GM19193 (cell line): Measurements from ENCODE around the gene PMEL.

Experiments
- POLR2A ChIP-seq: IDR thresholded peaks from 4 replicates; pipeline ENCODE4 v1.6.1; 2011; ENCODE audit not compliant: insufficient read depth, insufficient read length; ENCODE audit errors: extremely low read depth

Gene PMEL

DNA sequence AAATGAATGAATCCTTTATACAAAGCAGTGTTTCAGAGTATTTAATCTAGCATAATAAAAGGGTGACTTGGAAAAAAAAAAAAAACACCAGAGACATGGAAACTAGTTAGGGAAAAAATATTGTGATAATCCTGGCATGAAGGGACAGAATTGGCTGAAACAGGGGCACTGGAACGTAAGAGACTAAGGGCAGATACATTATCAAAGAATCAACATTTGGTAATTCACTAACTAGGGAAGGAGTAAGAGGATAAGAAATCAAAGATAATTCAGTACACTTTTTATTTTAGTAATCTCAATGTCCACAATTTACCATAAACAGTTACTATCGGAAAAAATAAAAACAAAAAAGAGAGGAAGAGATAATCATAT is 56.3 kb downstream of the PMEL start:
- TF ChIP-seq POLR2A, result no peak

DNA sequence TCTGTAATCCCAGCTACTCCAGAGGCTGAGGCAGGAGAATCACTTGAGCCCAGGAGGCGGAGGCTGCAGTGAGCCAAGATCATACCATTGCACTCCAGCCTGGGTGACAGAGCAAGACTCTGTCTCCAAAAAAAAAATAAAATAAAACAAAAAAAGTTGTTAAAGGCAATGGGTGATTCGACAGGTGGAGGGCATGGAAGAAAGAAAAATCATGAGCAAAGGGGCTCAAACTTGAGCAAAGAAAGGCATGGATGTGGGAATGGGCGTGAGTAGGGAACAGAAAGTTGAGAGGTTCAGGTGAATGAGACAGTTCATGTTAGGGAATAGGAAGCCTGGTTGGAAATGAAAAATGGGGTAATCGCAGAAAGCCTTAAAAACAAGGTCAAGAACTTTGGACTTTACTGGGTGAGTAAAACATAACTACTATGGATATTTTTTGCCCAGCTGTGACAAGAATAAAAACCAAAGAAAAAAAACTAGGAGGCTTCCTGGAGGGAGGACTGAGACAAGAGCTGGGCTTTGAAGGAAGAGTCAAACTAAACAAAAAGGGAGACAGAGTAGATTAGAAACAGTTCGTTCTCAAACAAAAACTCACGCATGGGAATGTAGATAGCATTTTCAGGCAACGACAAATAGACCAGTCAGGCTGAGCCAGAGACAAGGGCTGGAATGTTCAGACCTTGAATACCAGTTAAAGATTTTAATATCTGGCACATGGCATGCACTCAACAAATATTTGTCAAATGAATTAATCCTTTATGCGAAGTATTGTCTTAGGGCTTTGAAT is 56.9 kb downstream of the PMEL start:
- no peak for TF ChIP-seq POLR2A

DNA sequence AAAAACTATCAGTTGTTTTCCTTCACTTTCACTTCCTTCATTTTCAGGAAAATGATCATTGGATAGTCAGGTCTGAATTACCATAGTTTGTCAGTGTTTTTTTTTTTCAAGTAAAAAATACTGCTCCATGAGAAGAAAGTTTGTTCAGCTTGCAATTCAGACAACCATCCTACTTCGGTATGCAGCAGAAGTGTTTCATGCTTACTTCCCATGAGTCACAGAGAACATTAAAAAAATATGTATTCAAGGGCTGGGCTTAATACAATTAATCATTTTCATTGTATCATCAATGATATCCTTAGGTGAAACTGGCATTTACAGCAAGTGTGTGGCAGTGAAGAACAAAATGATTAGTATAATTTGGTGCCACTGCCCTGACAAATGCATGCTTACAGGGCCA is 59.8 kb downstream of the PMEL start:
- no peak for TF ChIP-seq POLR2A
